HG02943 (cell line): ENCODE data around the gene GFRA1.

Experiments
- ATAC-seq: cut with Tn5 transposase; IDR thresholded peaks from one replicate; pipeline ENCODE4 v1.9.1; 2021; ENCODE audit warnings: mild to moderate bottlenecking, low read depth, moderate library complexity; ENCODE audit not compliant: unreplicated experiment

The GFRA1 gene

DNA sequence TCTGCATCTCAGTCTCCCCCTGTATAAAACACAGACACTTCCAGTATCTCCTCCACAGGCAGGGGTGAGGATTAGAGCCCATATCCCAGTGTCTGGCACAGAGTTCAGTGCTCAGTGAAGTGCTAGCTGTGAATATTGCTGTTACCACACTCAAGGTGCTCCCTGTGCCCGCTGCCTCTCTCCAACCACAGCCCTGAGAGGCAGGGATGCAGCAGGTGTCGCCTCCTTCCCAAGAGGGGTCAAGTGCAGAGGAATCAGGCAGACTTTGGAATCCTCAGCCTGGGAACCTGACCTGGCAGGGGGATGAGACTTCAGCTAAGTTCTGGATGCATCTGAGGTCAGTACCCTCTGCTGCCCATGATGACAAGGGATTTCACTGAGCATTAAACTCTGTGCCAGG lies 163.1 kb downstream of the GFRA1 start:
- no peak for ATAC-seq

DNA sequence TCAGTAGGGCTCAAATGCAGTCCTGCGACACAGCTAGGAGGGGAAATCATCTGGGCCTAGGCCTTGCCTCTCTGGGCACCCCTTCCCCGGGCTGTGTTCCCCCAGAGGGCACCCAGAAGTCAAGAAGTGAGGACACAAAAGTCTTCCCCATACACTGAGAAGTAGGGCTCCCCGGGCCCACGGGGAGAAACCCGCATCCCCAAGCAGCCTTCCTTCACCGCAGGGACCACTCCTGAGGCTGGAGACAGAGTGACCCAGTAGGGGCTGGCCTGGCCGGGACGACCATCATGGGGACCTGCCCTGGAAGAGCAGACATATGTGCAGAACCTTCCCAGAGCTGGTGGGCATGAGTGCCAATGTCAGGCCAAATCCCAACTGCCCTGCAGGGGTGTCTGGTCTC lies 163.5 kb downstream of the GFRA1 start:
- ATAC-seq = no peak

GRCh38 chr10:116108095-116108494 lies 164.9 kb downstream of the GFRA1 start:
- ATAC-seq = no peak

DNA sequence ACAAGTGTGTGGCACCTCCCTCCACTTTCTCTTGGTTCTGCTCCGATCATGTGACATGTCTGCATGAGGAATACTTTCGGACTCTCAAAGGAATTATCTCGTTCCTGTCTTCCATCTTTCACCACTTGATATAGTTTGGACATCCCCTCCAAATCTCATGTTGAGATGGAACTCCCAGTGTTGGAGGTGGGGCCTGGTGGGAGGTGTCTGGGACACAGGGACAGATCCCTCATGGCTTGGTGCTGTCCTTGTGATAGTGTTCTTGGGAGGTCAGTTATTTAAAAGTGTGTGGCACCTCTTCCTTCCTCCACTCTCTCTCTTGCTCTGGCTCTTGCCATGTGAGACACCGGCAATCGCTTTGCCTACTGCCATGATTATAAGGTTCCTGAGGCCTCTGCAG lies 166.4 kb downstream of the GFRA1 start:
- no peak for ATAC-seq

DNA sequence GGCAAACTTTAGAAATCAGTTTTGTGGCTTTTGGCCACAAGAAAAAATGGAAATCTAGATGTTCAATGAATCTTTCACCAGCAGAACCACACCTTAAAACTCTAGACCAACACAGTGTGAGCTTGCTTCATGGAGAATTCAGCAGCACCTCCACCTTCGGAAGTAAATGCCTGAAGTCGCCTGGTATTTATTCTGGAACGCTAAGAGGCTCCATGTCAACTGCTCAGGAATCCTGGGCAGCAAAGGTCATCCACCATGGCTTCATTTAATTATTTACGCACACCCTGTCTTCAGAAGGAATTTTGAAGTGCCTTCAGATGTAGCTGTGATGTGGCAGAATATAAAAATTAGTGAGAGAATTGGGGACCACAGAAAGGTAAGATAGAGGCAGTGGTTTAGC lies 167.7 kb downstream of the GFRA1 start:
- ATAC-seq = no peak

GRCh38 chr10:116104210-116104932 lies 168.6 kb downstream of the GFRA1 start:
- no peak for ATAC-seq

DNA sequence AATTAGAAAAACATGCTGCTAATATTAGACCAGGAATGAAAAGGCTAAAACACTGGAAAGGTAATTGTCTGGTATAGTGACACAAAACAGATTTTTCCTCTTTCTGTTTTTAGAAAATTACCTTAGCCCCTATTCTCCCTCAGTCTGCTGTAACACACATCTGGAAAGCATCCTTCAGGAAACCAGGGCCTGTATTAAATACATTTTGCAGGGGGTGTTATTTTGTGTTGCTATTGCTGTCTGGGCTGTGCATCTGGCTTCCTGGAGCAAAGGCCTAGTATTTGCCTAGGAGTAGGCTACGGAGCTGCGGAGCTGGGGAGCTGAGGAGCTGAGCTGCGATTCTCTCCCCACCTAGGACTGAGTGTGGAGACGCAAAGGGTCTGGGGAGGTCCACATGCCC lies 169.3 kb downstream of the GFRA1 start:
- ATAC-seq = no peak

GRCh38 chr10:116101616-116102315 lies 171.2 kb downstream of the GFRA1 start:
- no peak for ATAC-seq

DNA sequence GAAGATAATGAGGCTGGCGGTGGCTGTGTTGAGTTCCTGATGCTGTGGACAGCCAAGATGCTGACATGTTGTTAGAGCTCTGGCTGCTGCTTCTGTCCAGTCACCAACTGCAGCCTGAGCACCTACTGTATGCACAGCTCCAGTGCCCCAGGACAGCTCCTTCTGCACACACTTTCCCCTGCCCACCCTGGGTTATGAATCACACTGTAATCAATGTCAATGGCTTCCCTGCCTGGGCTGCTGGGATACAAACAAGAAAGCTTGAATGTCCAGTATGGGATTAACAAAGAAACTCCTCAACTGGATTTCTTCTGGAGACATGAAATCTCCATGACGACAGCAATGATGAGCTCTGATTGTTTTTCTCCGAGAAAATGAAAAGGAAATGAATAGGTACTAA lies 172.0 kb downstream of the GFRA1 start:
- no peak for ATAC-seq

GRCh38 chr10:116099023-116099420 lies 174.0 kb downstream of the GFRA1 start:
- no peak for ATAC-seq

DNA sequence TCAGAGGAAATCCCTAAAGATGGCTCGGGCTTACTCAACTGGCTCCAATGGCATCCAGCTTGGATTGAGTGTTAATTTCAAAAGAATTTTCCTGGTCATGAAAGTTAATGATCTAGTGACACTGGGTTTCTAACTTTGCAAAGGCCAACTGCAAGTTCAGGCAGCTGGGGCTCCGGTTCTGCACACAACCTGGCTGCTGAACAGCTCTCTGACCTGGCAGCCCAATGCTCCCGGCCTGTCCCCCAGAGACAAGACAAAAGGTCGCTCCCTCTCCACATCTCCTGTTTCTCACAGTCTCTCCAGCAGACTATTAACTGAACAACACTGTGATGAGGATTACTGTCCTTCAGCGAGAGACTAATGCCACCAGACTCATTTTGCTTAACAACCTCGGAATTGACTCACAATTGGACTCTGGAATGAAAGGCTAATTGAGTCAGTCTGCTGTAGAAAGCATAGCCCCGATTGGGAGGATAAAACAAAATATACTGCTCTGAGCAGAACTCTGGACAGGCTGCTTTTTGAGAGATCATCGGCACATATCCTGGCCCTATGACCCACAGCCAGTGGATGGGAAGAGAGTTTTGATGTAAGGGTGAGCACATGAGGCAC lies 174.5 kb downstream of the GFRA1 start:
- no peak for ATAC-seq

DNA sequence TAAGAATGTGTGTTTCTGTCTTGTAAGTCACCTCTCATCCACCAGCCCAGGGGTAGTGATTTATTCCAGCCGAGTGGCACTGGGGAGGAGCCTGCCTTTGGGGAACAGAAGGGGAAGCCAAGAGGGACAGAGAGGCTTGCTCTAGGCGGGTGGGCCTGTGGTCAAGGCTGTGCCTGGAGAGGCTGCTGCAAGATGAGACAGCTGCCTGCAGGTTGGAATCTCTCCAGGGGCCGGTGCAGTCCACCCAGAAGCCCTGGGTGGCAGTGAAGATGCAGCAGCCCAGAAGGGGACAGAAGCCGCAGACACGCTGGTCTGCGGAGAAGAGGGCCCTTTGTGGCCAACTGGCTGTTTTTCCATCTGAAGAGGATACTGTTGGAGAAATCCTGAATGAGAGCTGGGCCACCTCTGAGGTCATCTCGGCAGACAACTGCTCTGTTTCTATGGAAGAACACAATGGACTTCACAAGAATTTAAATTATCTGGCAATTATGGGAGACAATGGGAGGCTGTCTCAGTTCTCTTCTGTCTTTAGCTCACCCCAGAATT lies 175.7 kb downstream of the GFRA1 start:
- ATAC-seq = no peak

DNA sequence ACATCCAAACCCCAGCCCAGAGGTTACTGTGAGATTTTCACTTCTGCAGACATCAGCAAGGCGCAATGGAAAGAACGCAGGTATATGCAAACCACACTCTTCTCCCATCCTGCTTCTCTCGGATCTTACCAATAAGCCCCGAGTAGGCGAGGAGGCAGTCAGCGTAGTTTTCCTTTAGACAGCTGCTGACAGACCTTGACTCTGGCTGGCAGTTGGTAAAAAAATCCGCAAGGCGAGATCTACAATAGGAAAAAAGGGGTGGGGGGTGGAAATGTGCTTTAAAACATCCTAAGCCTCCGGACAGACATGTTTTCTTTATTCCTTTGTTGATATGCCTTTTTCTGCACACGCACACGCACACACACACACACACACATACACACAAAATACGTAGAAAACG lies 176.5 kb downstream of the GFRA1 start:
- no peak for ATAC-seq

DNA sequence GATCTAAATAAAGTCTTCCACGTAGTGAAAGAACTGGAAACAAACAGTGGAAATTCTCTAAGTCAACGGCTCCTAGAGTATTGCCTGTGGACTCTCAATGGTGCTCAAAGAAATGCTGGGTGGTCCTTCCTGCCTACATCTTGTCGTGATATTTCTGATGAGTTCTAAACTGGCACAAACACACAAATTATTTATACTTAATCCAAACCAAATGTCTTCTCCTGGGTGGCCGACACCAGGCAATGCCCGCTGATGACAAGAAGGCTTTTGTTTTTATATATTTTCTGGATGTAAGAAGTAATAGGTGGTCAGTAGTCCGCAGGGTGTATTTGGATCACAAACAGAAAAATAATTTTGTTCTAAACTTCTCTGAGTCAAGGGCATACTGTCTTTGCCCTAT lies 178.7 kb downstream of the GFRA1 start:
- no peak for ATAC-seq

DNA sequence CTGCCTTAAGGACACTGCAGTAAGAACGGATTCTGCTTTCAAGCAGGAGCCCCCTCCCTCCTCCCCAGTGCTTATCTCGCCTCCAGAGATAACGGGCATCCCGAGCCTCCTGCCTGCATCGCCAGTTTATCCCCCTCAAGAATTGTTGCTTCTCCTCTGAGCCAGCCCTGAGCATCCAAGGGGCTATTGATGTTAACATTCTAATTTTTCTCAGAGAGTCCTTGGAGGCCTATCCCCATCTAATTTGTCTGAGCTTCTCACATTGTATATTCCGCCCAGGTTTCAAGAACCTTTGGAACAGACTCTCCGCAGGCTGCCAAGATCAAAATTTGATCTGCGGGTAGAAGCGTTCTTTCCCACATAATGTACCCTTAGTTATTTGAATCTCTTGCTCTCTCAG lies 180.0 kb downstream of the GFRA1 start:
- no peak for ATAC-seq

GRCh38 chr10:116088985-116089384 lies 184.0 kb downstream of the GFRA1 start:
- ATAC-seq = no peak

DNA sequence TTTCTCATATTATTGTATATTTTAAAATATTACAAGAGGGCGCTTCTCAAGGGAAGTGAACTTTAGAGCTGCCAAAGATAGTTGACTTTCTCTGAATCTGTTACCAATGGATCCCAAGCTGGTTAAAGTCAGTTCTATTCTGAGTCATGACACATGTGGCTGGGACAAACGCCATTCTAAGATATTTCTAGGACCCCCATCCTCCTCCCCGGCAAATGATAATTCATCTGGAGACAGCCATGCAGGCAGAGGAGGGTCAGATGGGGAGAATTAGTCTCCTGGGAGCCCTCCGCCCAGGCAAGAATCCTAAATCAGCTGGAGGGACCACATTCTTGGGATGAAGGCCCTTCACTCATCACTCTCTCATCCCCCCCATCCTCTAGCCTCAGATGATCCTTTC lies 187.7 kb downstream of the GFRA1 start:
- no peak for ATAC-seq

DNA sequence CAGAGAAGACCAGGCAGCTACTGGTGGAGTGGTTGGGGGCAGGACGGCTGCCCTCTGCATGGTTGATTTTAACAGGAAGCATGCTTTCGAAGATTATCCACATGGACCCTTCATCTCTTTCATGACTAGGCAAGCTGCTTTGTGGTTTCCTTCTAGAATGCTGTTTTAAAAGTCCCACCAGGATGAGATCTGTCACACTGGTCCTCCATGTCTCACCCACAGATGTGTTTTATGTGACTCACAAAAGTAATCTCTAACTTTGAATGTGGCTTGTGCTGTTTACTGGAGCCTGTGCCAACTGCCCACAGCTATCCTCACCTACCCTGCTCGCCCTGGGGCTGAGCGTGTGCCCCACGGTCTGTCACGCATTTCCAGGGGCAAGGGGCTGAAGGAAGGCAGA lies 188.8 kb downstream of the GFRA1 start:
- no peak for ATAC-seq

GRCh38 chr10:116083226-116083762 lies 189.7 kb downstream of the GFRA1 start:
- no peak for ATAC-seq

GRCh38 chr10:116082762-116083161 lies 190.2 kb downstream of the GFRA1 start:
- ATAC-seq = no peak

DNA sequence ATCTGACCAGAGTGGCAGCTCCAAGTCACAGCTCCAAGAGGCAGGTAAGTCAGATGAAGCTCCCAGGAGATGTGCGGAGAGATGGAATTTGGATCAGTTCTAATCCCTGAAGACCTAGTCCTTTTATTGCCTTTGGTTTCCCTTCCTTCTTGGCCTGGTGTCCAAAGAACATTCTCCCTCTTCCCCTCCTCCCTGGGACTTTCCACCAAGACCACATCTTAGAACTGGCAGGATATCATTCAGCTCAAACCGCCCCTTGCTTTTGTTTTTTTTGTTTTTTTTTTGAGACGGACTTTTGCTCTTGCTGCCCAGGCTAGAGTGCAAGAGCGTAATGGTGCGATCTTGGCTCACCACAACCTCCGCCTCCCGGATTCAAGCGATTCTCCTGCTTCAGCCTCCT lies 190.8 kb downstream of the GFRA1 start:
- no peak for ATAC-seq
